Thyroid gland (tissue), 4 donors: ENCODE data around the gene DCPS.

Experiments
- POLR2A ChIP-seq, 2 donors: fragments of 450-650 bp; IDR thresholded peaks; one replicate each; pipeline ENCODE4 v1.6.1; 2017; ENCODE audit warnings: antibody characterized with exemption in 2 of 2, mild to moderate bottlenecking in 2 of 2, moderate library complexity in 1 of 2
- TF ChIP-seq, protein P1 (sequence below), 6 experiments: fragments of 200-600 bp in 3 of 6; fragments of 450-650 bp in 3 of 6; sonication (generic) in 3 of 6; IDR thresholded peaks; one replicate each; pipeline ENCODE4 v1.5.1; 2016 to 2019; ENCODE audit warnings: antibody characterized with exemption in 6 of 6, mild to moderate bottlenecking in 2 of 6, inconsistent platforms in 1 of 6, moderate library complexity in 1 of 6

DNA sequence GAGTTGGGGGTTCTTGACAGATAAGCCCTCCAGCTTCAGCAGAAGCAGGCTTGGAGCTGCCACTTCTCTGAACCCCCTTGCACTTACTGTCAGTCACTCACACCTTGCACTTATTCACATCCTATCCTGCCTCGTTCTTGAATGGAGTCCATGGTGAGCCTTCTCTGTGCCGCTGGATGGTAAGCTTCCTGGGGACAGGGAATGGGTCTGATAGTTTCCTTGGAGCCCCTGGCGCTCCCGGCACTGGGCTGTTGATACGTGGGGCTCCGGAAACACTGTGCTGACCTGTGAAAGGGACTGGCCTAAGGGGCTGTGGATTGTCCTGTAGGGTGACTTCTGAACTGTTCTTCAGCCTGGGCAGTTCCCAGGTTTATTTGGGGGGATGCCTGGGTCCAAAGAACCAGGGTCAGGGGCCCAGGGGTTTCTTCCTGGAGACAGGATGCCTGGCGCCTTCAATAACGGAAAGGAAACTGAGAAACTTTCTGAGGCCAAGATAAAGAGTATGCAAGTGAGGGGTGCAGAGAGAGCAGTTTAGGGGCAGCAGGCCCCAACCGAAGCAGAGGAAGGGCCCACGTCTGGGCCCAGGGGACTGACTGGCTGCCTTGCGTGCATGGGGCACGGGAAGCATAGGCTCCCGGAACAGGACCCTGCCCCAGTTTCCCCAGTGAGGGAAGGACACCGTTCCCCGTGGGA lies 50.9 kb downstream of the DCPS start:
- TF ChIP-seq, protein P1, sequence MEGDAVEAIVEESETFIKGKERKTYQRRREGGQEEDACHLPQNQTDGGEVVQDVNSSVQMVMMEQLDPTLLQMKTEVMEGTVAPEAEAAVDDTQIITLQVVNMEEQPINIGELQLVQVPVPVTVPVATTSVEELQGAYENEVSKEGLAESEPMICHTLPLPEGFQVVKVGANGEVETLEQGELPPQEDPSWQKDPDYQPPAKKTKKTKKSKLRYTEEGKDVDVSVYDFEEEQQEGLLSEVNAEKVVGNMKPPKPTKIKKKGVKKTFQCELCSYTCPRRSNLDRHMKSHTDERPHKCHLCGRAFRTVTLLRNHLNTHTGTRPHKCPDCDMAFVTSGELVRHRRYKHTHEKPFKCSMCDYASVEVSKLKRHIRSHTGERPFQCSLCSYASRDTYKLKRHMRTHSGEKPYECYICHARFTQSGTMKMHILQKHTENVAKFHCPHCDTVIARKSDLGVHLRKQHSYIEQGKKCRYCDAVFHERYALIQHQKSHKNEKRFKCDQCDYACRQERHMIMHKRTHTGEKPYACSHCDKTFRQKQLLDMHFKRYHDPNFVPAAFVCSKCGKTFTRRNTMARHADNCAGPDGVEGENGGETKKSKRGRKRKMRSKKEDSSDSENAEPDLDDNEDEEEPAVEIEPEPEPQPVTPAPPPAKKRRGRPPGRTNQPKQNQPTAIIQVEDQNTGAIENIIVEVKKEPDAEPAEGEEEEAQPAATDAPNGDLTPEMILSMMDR (IDR thresholded peaks at IDR 0.05), result no peak
- no peak for TF ChIP-seq POLR2A (IDR thresholded peaks at IDR 0.05)
